ENCODE results near the gene NFATC3.
"Not testable (repeated sequence)": the region's sequence is repeated elsewhere in the genome, so short reads cannot be mapped to it uniquely, and the experiment has no call there.

The NFATC3 gene

DNA sequence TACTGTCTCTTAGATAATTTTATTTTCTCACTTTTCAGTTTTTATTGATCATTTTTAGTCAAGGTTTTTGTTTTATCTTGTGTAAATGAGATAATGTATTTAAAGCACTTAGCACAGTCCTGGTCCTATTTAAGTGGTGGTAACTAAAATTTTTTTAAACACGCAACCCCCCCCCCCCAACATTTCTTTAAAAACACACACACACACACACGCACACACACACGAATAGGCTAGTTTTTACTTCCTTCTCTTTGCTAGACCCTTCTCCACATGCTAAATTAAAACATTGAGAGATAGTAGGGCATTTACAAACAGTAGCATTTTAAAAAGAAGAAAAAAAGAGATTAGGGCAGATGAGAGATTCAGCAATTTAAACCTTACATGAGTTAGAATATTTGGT is 5.0 kb downstream of the NFATC3 start:
- DNase-seq, result no peak

GRCh38 chr16:68090533-68090932 is 5.4 kb downstream of the NFATC3 start:
- no peak for DNase-seq

GRCh38 chr16:68091380-68092261 is 6.5 kb downstream of the NFATC3 start:
- DNase-seq, result no peak

DNA sequence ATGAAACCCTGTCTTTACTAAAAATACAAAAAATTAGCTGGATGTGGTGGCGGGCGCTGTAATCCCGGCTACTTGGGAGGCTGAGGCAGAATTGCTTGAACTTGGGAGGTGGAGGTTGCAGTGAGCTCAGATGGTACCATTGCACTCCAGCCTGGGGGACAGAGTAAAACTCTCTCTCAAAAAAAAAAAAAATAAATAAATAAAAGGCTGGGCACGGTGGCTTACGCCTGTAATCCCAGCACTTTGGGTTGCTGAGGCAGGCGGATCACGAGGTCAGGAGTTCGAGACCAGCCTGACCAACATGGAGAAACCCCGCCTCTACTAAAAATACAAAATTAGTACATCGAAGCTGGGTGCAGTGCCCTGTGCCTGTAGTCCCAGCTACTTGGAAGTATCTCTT is 7.1 kb downstream of the NFATC3 start:
- not testable (repeated sequence) for DNase-seq

- no peak for DNase-seq
These were observed 8.8 kb downstream of the NFATC3 start for GRCh38 chr16:68093816-68094613.

DNA sequence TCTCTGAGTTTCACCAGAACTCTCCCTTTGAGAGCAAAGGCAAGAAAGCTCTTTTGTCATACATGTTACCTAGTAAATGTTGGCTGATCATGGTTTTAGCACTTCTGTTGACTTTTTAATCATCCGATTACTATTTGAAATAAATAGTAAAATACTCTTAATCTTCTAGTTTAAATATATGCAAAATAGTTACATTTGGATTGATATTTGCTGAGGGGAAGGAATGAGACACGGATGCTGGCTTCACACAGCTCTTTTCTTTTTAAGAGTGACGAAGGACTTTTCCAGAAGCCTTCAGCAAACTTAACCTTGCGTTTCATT is 9.4 kb downstream of the NFATC3 start:
- no peak for DNase-seq

GRCh38 chr16:68096491-68096890 is 11.3 kb downstream of the NFATC3 start:
- DNase-seq, result no peak

- no peak for DNase-seq
These were observed 11.9 kb downstream of the NFATC3 start for GRCh38 chr16:68097088-68097487.

- no peak for DNase-seq
These were observed 12.7 kb downstream of the NFATC3 start for GRCh38 chr16:68097895-68098294.

GRCh38 chr16:68100488-68100887 is 15.3 kb downstream of the NFATC3 start:
- DNase-seq, result no peak

DNA sequence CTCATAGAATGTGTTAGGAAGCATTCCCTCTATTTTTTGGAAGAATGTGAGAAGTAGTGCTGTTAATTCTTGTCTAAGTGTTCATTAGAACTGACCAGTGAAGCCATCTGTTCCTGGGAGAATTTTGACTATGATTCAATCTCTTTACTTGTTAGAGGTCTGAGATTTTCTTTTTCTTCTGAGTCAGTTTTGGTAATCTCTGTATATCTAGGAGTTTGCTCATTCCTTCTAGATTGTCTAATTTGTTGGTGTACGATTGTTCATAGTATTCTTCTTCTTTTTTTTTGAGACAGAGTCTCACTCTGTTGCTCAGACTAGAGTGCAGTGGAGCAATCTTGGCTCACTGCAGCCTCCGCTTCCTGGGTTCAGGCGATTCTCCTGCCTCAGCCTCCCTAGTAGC is 20.4 kb downstream of the NFATC3 start:
- no peak for DNase-seq

DNA sequence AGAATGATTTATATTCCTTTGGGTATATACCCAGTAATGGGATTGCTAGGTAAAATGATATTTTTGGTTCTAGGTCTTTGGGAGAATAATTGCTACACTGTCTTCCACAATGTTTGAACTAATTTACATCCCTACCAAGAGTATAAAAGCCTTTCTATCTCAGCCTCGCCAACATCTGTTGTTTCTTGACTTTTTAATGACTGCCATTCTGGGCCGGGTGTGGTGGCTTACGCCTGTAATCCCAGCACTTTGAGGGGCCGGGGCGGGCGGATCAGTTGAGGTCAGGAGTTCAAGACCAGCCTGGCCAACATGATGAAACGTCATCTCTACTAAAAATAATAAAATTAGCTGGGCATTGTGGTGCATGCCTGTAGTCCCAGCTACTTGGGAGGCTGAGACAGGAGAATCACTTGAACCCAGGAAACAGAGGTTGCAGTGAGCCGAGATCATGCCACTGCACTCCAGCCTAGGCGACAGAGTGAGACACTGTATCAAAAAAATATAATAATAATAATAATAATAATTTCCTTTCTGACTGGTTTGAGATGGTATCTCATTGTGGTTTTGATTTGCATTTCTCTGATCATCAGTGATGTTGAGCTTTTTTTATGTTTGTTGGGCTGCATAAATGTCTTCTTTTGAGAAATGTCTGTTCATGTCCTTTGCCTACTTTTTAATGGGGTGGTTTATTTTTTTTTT is 22.2 kb downstream of the NFATC3 start:
- not testable (repeated sequence) for DNase-seq

DNA sequence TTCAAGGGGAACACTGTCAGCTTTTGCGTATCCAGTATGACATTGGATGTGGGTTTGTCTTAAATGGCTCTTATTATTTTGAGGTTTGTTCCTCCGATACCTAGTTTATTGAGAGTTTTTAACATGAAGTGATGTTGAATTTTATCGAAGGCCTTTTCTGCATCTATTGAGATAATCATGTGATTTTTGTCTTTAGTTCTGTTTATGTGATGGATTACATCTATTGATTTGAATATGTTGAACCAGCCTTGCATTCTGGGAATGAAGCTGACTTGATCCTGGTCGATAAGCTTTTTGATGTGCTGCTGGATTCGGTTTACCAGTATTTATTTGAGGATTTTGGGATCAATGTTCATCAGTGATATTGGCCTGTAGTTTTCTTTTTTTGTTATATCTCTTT is 24.0 kb downstream of the NFATC3 start:
- DNase-seq, result not testable (repeated sequence)

DNA sequence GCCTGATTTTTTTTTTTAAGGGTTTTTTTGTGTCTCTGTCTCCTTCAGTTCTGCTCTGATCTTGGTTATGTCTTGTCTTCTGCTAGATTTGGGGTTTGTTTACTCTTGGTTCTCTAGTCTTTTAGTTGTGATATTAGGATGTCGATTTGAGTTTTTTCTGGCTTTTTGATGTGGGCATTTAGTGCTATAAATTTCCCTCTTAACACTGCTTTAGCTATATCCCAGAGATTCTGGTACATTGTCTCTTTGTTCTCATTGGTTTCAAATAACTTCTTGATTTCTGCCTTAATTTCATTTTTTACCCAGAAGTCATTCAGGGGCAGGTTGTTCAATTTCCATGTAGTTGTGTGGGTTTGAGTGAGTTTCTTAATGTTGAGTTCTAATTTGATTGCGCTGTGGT is 25.4 kb downstream of the NFATC3 start:
- DNase-seq, result not testable (repeated sequence)

DNA sequence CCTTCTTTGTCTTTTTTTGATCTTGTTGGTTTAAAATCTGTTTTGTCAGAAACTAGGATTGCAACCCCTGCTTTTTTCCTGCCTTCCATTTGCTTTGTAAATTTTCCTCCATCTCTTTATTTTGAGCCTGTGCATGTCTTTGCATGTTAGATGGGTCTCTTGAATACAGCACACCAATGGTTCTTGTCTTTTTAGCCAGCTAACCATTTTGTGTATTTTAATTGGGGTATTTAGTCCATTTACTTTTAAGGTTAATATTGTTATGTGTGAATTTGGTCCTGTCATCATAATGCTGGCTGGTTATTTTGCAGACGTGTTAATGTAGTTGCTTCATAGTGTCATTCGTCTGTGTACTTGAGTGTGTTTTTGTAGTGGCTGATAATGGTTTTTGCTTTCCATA is 26.2 kb downstream of the NFATC3 start:
- DNase-seq, result no peak

DNA sequence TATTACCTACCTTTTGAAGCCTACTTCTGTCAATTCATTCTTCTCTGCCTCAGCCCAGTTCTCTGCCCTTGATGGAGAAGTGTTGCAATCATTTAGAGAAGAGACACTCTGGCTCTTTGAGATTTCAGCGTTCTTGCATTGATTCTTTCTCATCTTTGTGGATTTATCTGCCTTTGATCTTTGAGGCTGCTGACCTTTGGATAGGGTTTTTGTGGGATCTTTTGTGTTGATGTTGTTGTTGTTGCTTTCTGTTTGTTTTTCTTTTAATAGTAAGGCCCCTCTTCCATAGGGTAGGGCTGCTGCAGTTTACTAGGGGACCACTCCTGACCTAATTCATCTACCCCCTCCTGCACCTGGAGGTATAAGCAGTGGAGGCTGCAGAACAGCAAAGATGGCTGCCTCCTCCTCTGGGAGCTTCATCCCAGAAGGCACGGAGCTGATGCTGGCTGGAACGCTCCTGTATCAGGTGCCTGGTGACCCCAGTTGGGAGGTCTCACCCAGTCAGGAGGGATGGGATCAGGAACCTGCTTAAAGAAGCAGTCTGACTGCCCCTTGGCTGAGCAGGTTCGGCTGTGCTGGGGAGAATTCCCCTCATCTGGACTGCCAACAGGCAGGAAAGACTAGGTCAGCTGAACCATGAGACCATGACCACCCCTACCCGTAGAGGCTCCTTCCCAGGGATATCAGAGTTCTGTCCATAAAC is 28.0 kb downstream of the NFATC3 start:
- DNase-seq, result no peak

DNA sequence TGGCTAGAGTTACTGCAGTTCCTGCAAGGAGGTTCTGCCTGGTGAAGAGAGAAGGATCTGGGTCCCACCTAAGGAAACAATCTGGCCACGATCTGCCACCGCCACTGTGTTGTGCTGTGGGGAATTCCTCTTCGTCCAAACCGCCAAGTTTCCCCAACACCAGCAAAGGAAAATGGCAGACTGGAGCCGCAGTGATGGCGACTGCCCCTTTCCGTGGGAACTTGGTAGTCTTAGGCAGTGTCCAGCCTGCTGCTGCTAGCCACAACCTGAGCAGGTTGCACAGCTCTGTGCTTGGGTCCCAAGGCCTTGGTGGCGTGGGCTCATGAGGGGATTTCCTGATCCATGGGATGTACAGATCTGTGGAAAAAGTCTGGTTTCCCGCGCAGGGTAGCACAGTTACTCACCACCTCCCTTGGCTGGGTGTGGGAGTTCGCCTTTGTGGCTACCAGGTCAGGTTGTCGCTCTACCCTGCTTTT is 28.6 kb downstream of the NFATC3 start:
- DNase-seq, result no peak

DNA sequence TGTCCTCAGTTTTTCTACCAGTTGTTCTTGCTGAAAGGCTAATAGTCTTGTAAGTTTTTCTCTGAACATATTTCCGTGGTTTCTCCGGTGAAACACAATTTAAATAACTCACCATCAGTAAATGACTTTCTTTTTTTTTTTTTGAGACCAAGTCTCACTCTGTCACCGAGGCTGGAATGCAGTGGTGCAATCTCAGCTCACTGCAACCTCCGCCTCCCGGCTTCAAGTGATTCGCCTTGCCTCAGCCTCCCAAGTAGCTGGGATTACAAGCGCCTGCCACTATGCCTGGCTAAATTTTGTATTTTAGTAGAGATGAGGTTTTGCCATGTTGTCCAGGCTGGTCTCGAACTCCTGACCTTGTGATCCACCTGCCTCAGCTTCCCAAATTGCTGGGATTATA is 29.8 kb downstream of the NFATC3 start:
- DNase-seq, result not testable (repeated sequence)

DNA sequence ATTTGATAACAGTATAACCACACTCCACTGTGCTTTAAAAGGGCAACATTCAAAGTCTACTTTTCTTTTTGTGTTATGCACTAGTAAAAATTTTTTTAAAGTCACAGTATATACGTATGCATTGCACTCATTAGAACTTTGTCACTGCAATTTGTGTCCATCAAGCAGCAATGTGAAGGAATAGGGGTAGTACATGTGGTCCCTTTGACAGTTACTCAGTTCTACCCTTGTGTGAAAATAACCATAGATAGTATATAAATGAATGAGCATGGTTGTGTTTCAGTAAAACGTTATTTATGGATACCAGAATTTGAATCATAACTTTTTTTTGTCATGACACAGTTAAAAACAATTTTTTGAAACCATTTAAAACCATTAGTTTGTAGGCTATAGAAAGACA is 30.7 kb downstream of the NFATC3 start:
- no peak for DNase-seq

GRCh38 chr16:68116256-68116867 is 31.2 kb downstream of the NFATC3 start:
- DNase-seq, result no peak

DNA sequence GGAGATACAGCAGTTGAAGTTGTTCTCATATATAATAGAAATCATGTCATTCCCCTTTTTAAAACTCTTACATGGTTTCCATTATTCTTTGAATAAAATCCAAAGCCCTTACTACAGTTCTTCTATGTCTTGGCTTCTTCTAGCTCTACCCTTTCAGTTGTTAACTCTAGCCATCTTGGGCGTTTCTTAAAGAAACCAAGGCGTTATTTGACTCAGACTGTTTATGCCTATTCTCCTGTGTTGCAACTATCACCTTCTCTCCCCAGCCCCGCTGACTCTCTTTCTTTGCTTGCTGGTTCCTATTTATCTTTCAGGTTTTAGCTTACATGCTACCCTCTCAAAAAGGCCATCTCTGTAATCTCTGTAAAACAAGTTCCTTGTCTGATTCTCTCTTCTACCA is 32.7 kb downstream of the NFATC3 start:
- DNase-seq, result no peak

DNA sequence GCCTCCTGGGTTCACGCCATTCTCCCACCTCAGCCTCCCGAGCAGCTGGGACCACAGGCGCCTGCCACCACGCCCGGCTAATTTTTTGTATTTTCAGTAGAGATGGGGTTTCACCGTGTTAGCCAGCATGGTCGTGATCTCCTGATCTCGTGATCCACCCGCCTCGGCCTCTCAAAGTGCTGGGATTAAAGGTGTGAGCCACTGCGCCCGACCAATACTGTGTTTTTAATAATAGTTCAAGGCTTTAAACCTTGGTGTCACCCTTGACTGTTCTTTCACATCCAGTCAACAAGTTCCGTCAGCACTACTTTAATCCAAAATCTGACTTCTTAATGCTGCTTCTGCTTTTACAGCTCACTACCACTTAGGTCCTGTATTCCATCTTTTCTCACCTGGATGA is 33.8 kb downstream of the NFATC3 start:
- not testable (repeated sequence) for DNase-seq

All from stimulated activated CD4-positive, alpha-beta T cell treated with anti-CD3 and anti-CD28 coated beads, Interleukin-4, amount 100 ng/mL, for 4 hours (primary cell).